H1 (cell line): ENCODE data around the gene CASD1. TPM values are rescaled to one million over a fixed set of nuclear protein-coding genes. Genes with fewer than 3 reads are reported as not detected.

ENCODE experiments used
- CBX8 ChIP-seq: fragments of 300-800, 300-1000 bp; sonication (generic); IDR thresholded peaks from 2 replicates; pipeline ENCODE4 v1.7.1; 2016; ENCODE audit warnings: low read depth, low read length, borderline replicate concordance
- FOSL1 ChIP-seq: IDR thresholded peaks from 2 replicates; pipeline ENCODE4 v1.6.1; 2011; ENCODE audit warnings: mild to moderate bottlenecking, low read depth, low read length, moderate library complexity; ENCODE audit not compliant: insufficient read depth
- SIX5 ChIP-seq: IDR thresholded peaks from 2 replicates; pipeline ENCODE4 v1.6.1; 2011; ENCODE audit warnings: mild to moderate bottlenecking, low read depth, low read length
- TCF12 ChIP-seq: IDR thresholded peaks from 2 replicates; pipeline ENCODE4 v1.6.1; 2011; ENCODE audit warnings: low read depth, mild to moderate bottlenecking, low read length
- TEAD4 ChIP-seq: IDR thresholded peaks from 2 replicates; pipeline ENCODE4 v1.6.1; 2012; ENCODE audit warnings: low read depth, low read length, inconsistent platforms, mixed read lengths
- polyA plus RNA-seq, 7 experiments: library from polyadenylated mRNA; depleted of rRNA in 3 of 7; stranded (reverse) in 5 of 7; unstranded in 2 of 7; fragments of >200 nt in 5 of 7; fragments of 200-250 nt in 2 of 7; gene quantifications; 1 replicate in 5 of 7; 2 replicates in 1 of 7; 4 replicates in 1 of 7; pipeline versions ENCODE4 v1.2.1 to v1.2.3, GENCODE V29; 2011 to 2013; ENCODE audit warnings: missing spikeins in 2 of 7, mixed read lengths in 2 of 7
- total RNA-seq: library from RNA; stranded (reverse); fragmentation: NEBNext Ultra II Directional; extraction: Animal tissue kit (Norgen Biotek cat#: 25700); gene quantifications from 2 replicates; pipeline ENCODE4 v1.2.1, GENCODE V29; 2021

Gene CASD1
- total and polyA plus RNA-seq, 2 of the 8 experiments (the other 6 are each of a cell fraction or from before 2014, with no cell fraction given), result 14.2 to 18.8 TPM

- TF ChIP-seq SIX5, result no peak
- no peak for TF ChIP-seq FOSL1
- TF ChIP-seq TCF12, result no peak
- no peak for TF ChIP-seq CBX8
- no peak for TF ChIP-seq TEAD4
Observed at GRCh38 chr7:94557215-94557614, 47.6 kb downstream of the CASD1 start (continued).
